Measurements from ENCODE around the gene SLX4. TPM values are rescaled to one million over a fixed set of nuclear protein-coding genes. Genes with fewer than 3 reads are reported as not detected.

SLX4 gene
- total RNA-seq, 1 donor from 2014 or later: 14.1 TPM

GRCh38 chr16:3561626-3562025 lies 49.8 kb downstream of the SLX4 start:
- H3K9me3 Mint-ChIP-seq (ENCODE audit: unreplicated experiment): peaks cover 2% of the 10 kb centered on the region
- no peak for DNase-seq
- H3K36me3 Mint-ChIP-seq (ENCODE audit: unreplicated experiment): no peaks in the 10 kb centered on the region
- H3K4me3 Mint-ChIP-seq (ENCODE audit: unreplicated experiment): no peak overlapping the region
- peaks cover 3% of the 10 kb centered on the region for H3K27me3 Mint-ChIP-seq (ENCODE audit: unreplicated experiment)
- H3K27ac Mint-ChIP-seq (ENCODE audit: unreplicated experiment): no peak overlapping the region
- H3K4me1 Mint-ChIP-seq (ENCODE audit: low read depth, unreplicated experiment): no peaks in the 10 kb centered on the region
- no peak for TF ChIP-seq CTCF (IDR thresholded peaks at IDR 0.05; ENCODE audit: partially characterized antibody, unreplicated experiment)

- Mint-ChIP-seq H3K9me3 (ENCODE audit: unreplicated experiment) (peaks cover 2% of the 10 kb centered on the region), H3K27me3 (ENCODE audit: unreplicated experiment) (peaks cover 2% of the 10 kb centered on the region), H3K4me1 (ENCODE audit: low read depth, unreplicated experiment) (no peaks in the 10 kb centered on the region), H3K4me3 (ENCODE audit: unreplicated experiment) (no peak overlapping the region), H3K36me3 (ENCODE audit: unreplicated experiment) (peaks cover 5% of the 10 kb centered on the region), H3K27ac (ENCODE audit: unreplicated experiment) (no peak overlapping the region)
- TF ChIP-seq CTCF (IDR thresholded peaks at IDR 0.05; ENCODE audit: partially characterized antibody, unreplicated experiment): no peak
- DNase-seq: no peak
These were observed 57.0 kb downstream of the SLX4 start for GRCh38 chr16:3554351-3554928.

- H3K9me3 Mint-ChIP-seq (ENCODE audit: unreplicated experiment): peaks cover 3% of the 10 kb centered on the region
- H3K36me3 Mint-ChIP-seq (ENCODE audit: unreplicated experiment): peaks cover 5% of the 10 kb centered on the region
- peaks cover 1% of the 10 kb centered on the region for H3K27me3 Mint-ChIP-seq (ENCODE audit: unreplicated experiment)
- TF ChIP-seq CTCF (IDR thresholded peaks at IDR 0.05; ENCODE audit: partially characterized antibody, unreplicated experiment): no peak
- no peak for DNase-seq
- H3K4me3 Mint-ChIP-seq (ENCODE audit: unreplicated experiment): no peak overlapping the region
- no peak overlapping the region for H3K27ac Mint-ChIP-seq (ENCODE audit: unreplicated experiment)
- no peaks in the 10 kb centered on the region for H3K4me1 Mint-ChIP-seq (ENCODE audit: low read depth, unreplicated experiment)
These were observed 58.1 kb downstream of the SLX4 start for GRCh38 chr16:3553138-3553923.

- Mint-ChIP-seq H3K27ac (ENCODE audit: unreplicated experiment) (peak overlapping the region; percentile 48), H3K36me3 (ENCODE audit: unreplicated experiment) (peaks cover 5% of the 10 kb centered on the region), H3K4me3 (ENCODE audit: unreplicated experiment) (peak overlapping the region; percentile 81), H3K4me1 (ENCODE audit: low read depth, unreplicated experiment) (no peaks in the 10 kb centered on the region), H3K9me3 (ENCODE audit: unreplicated experiment) (peaks cover 3% of the 10 kb centered on the region), H3K27me3 (ENCODE audit: unreplicated experiment) (no peaks in the 10 kb centered on the region)
- TF ChIP-seq CTCF (IDR thresholded peaks at IDR 0.05; ENCODE audit: partially characterized antibody, unreplicated experiment): no peak
- DNase-seq: no peak
These were observed 60.3 kb downstream of the SLX4 start for GRCh38 chr16:3550851-3551847.

Data from glutamatergic neuron (in vitro differentiated cells).